ENCODE results near the gene SPTB.

SPTB gene

GRCh38 chr14:64708148-64709004 lies 171.3 kb downstream of the SPTB start:
- DNase-seq (no peak), ATAC-seq (no peak)

GRCh38 chr14:64707661-64708060 lies 172.0 kb downstream of the SPTB start:
- no peak for DNase-seq
- ATAC-seq: peak; percentile 31

GRCh38 chr14:64706593-64707193 lies 173.0 kb downstream of the SPTB start:
- DNase-seq (no peak), ATAC-seq (no peak)

GRCh38 chr14:64706119-64706592 lies 173.6 kb downstream of the SPTB start:
- ATAC-seq (no peak), DNase-seq (no peak)

- ATAC-seq (no peak), DNase-seq (no peak)
These were observed 174.2 kb downstream of the SPTB start for GRCh38 chr14:64705381-64706118.

- DNase-seq (no peak), ATAC-seq (peak; percentile 17)
These were observed 174.8 kb downstream of the SPTB start for GRCh38 chr14:64704743-64705380.

- ATAC-seq (peak; percentile 28), DNase-seq (peak; percentile 29)
These were observed 175.5 kb downstream of the SPTB start, which contains the start of gene PLEKHG3 for GRCh38 chr14:64704143-64704742. Gene PLEKHG3 (plus strand): TSS chr14:64704424. CDS start chr14:64727632, 23,208 bp downstream.

- DNase-seq (no peak), ATAC-seq (no peak)
These were observed 176.1 kb downstream of the SPTB start for GRCh38 chr14:64703395-64704142.

- no peak for ATAC-seq
- DNase-seq: no peak
These were observed 177.0 kb downstream of the SPTB start for GRCh38 chr14:64702493-64703394.

GRCh38 chr14:64701660-64702059 lies 178.0 kb downstream of the SPTB start:
- DNase-seq (no peak), ATAC-seq (no peak)

- ATAC-seq (no peak), DNase-seq (no peak)
These were observed 178.8 kb downstream of the SPTB start for GRCh38 chr14:64700894-64701293.

GRCh38 chr14:64700290-64700689 lies 179.4 kb downstream of the SPTB start:
- ATAC-seq: no peak
- DNase-seq: no peak

GRCh38 chr14:64698903-64699302 lies 180.8 kb downstream of the SPTB start:
- DNase-seq: no peak
- no peak for ATAC-seq

- DNase-seq (no peak), ATAC-seq (no peak)
These were observed 183.3 kb downstream of the SPTB start for GRCh38 chr14:64696355-64696857.
